Activated CD8-positive, alpha-beta memory T cell treated with anti-CD3 and anti-CD28 coated beads for 4 hours (primary cell): ENCODE measurements around the gene ESRRG.

Experiments used
- DNase-seq, 2 donors: peaks; one replicate each; pipeline ENCODE4 v3.0.0-alpha.2; 2020; ENCODE audit warnings: low read depth in 2 of 2

The ESRRG gene

GRCh38 chr1:216723274-216723780 is at the start of gene ESRRG:
TSS of gene ESRRG (minus strand) at chr1:216723429. CDS start at chr1:216723299, 130 bp downstream.
- no peak for DNase-seq

- no peak for DNase-seq
These were observed 48.7 kb upstream of the ESRRG start for GRCh38 chr1:216771922-216772321.

GRCh38 chr1:216766633-216767327 is 43.6 kb upstream of the ESRRG start:
- DNase-seq, result no peak

- DNase-seq, result no peak
These were observed 42.4 kb upstream of the ESRRG start for GRCh38 chr1:216765346-216766300.

- DNase-seq, result no peak
These were observed 34.9 kb upstream of the ESRRG start for GRCh38 chr1:216758161-216758560.

- no peak for DNase-seq
These were observed 33.9 kb upstream of the ESRRG start for GRCh38 chr1:216757110-216757509.

- no peak for DNase-seq
These were observed 27.7 kb upstream of the ESRRG start for GRCh38 chr1:216750961-216751360.

- no peak for DNase-seq
These were observed 26.9 kb upstream of the ESRRG start for GRCh38 chr1:216750031-216750627.

GRCh38 chr1:216749232-216749631 is 26.0 kb upstream of the ESRRG start:
- no peak for DNase-seq

- no peak for DNase-seq
These were observed 19.4 kb upstream of the ESRRG start for GRCh38 chr1:216742625-216743024.

- no peak for DNase-seq
These were observed 17.1 kb upstream of the ESRRG start for GRCh38 chr1:216740331-216740730.

- no peak for DNase-seq
These were observed 16.6 kb upstream of the ESRRG start for GRCh38 chr1:216739793-216740192.

- DNase-seq, result no peak
These were observed 8.9 kb upstream of the ESRRG start for GRCh38 chr1:216732121-216732520.

- DNase-seq, result no peak
These were observed 8.3 kb upstream of the ESRRG start for GRCh38 chr1:216731562-216731961.

- no peak for DNase-seq
These were observed 3.2 kb upstream of the ESRRG start for GRCh38 chr1:216726435-216726834.

GRCh38 chr1:216722821-216723220 is 408 bp downstream of the ESRRG start:
- DNase-seq, result no peak

- no peak for DNase-seq
These were observed 1.4 kb downstream of the ESRRG start for GRCh38 chr1:216721863-216722262.

- DNase-seq, result no peak
These were observed 2.2 kb downstream of the ESRRG start for GRCh38 chr1:216721062-216721461.

GRCh38 chr1:216711712-216712111 is 11.5 kb downstream of the ESRRG start:
- DNase-seq, result no peak

- DNase-seq, result no peak
These were observed 12.5 kb downstream of the ESRRG start for GRCh38 chr1:216710598-216711333.

- no peak for DNase-seq
These were observed 13.2 kb downstream of the ESRRG start for GRCh38 chr1:216710055-216710454.

- no peak for DNase-seq
These were observed 17.6 kb downstream of the ESRRG start for GRCh38 chr1:216705676-216706075.
